ENCODE measurements around the gene CLIC5. TPM values are rescaled to one million over a fixed set of nuclear protein-coding genes. Genes with fewer than 3 reads are reported as not detected.

CLIC5 gene
- total and polyA plus RNA-seq, 2 of the 8 experiments (the other 6 are each of a cell fraction or from before 2014, with no cell fraction given): 0.12 to 0.15 TPM

DNA sequence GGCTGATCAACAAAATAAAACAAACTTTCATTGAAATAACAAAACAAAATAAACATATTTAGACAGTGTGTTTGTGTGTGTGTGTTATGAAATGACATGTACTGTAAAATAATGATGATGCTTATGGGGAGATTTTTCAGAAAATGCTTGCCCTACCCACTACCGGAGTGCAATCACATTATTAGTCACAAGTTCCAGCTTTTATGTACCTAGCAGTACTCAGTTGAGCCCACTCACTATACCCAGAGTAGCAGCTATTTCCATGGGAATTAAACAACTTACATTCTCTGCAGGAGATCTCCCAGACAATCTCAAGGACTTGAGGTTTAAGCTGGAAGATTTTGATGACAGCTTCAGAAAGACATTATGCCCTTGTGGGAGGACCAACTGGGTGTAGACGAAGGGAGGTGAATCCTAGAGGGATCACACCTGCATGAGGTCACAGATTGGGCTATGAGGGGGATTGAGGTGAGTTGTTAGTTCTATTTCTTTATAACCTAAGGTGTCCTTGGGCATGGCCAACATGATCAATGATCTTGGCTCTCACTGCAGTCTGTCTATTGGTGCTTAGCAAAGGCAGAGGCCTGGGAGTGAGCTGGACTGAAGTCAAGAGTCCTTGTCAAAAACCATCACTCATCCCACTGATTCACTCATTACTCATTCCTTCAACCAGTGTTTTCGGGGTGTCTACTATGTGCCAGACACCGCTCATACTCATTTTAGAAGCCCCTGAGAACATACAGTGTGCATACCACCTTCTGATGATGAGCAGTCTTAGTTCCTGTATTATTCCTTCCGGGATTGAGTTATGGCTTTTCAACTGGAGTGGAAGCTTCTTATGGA is 6.7 kb upstream of the CLIC5 start:
- no peak for FAIRE-seq
- Histone ChIP-seq H4K20me1 (replicated peaks in 1 of 2; ENCODE audit: control insufficient read depth in 1 of 2, insufficient read depth in 2 of 2, low read length in 2 of 2) (no peaks in the 10 kb centered on the region), H3K27ac (ENCODE audit: low read depth, low read length) (no peak overlapping the region), H3K4me3 (ENCODE audit: extremely low read depth in 1 of 4, insufficient read depth in 2 of 4, low read depth in 3 of 4, low read length in 4 of 4) (no peak overlapping the region), H2BK5ac (ENCODE audit: low read depth, low read length) (no peak overlapping the region), H4K91ac (replicated peaks; ENCODE audit: insufficient read length, low read length) (no peak overlapping the region), H3K9ac (replicated peaks in 1 of 4; ENCODE audit: extremely low read depth in 1 of 4, low read depth in 3 of 4, low read length in 3 of 4) (no peak overlapping the region), H3K23me2 (ENCODE audit: low read depth, low read length) (no peaks in the 10 kb centered on the region), H2AK5ac (ENCODE audit: low read depth, low read length) (no peak overlapping the region), H4K5ac (ENCODE audit: insufficient read length, low read depth, low read length) (no peak overlapping the region), H3K79me2 (ENCODE audit: control insufficient read depth in 1 of 2, insufficient read depth in 2 of 2, low read length in 2 of 2) (no peaks in the 10 kb centered on the region), H3K18ac (ENCODE audit: extremely low read depth, low read length) (no peak overlapping the region), H3K36me3 (ENCODE audit: control insufficient read depth in 2 of 4, insufficient read depth in 4 of 4, low read length in 3 of 4) (no peaks in the 10 kb centered on the region), H4K8ac (ENCODE audit: extremely low read depth, insufficient read depth, low read length) (no peak overlapping the region), H3K9me3 (ENCODE audit: insufficient read depth in 2 of 2, low read depth in 1 of 2, low read length in 1 of 2) (no peaks in the 10 kb centered on the region), H3K79me1 (ENCODE audit: low read depth, low read length) (no peaks in the 10 kb centered on the region), H3K56ac (replicated peaks; ENCODE audit: insufficient read length, low read depth, low read length) (no peak overlapping the region), H3K27me3 (replicated peaks in 1 of 4; ENCODE audit: control insufficient read depth in 3 of 4, extremely low read depth in 1 of 4, insufficient read depth in 3 of 4, low read length in 3 of 4) (peaks cover 0 to 3% (median under 1%) of the 10 kb centered on the region in 4 experiments; a peak in 2 of 7 replicates), H2BK120ac (replicated peaks; ENCODE audit: low read depth, low read length) (no peak overlapping the region), H2BK20ac (ENCODE audit: low read length) (no peak overlapping the region), H2AFZ (ENCODE audit: low read length) (no peak overlapping the region), H2BK12ac (ENCODE audit: low read depth, low read length) (no peak overlapping the region), H3K4me1 (replicated peaks in 1 of 4; ENCODE audit: control insufficient read depth in 3 of 4, insufficient read depth in 4 of 4, low read length in 3 of 4) (no peaks in the 10 kb centered on the region), H2BK15ac (ENCODE audit: low read length) (no peak overlapping the region), H3K14ac (ENCODE audit: insufficient read length) (no peak overlapping the region), H3K23ac (ENCODE audit: insufficient read length) (no peak overlapping the region), H3K4ac (replicated peaks; ENCODE audit: insufficient read length, low read depth, low read length) (no peak overlapping the region), H3K4me2 (ENCODE audit: insufficient read depth in 1 of 2, low read depth in 2 of 2, low read length in 2 of 2) (no peak overlapping the region)
- WGBS, 2 experiments (ENCODE audit: extremely low coverage in 1 of 2, insufficient coverage in 1 of 2, insufficient read length in 1 of 2, insufficient replicate concordance in 2 of 2, low coverage in 1 of 2, low lambda C conversion rate in 2 of 2, missing lambda C conversion rate in 1 of 2): 91% methylated on average over 5 of the region's 5 CpGs; no CpG with 5 or more reads in 1 of the 2 experiments
- TF ChIP-seq, protein P1, sequence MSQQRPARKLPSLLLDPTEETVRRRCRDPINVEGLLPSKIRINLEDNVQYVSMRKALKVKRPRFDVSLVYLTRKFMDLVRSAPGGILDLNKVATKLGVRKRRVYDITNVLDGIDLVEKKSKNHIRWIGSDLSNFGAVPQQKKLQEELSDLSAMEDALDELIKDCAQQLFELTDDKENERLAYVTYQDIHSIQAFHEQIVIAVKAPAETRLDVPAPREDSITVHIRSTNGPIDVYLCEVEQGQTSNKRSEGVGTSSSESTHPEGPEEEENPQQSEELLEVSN (IDR thresholded peaks at IDR 0.05): no peak
- ChIA-PET CTCF (ENCODE audit: partially characterized antibody) (interaction anchor here (0.6 to 1.3 kb wide), 2 partner anchors 23 to 36 kb away, joined by 3 read pairs; no protein-coding TSS in a partner anchor), POLR2A (ENCODE audit: partially characterized antibody) (no interaction called here)
- DNase-seq (ENCODE audit: low read depth in 1 of 2, low spot score in 2 of 2): no peak

All from H1 (cell line).